ENCODE measurements around the gene UNK. TPM values are rescaled to one million over a fixed set of nuclear protein-coding genes. Genes with fewer than 3 reads are reported as not detected.
A peak's percentile ranks its signal among the peaks of the same experiment; 100 is the strongest.

UNK gene, protein sequence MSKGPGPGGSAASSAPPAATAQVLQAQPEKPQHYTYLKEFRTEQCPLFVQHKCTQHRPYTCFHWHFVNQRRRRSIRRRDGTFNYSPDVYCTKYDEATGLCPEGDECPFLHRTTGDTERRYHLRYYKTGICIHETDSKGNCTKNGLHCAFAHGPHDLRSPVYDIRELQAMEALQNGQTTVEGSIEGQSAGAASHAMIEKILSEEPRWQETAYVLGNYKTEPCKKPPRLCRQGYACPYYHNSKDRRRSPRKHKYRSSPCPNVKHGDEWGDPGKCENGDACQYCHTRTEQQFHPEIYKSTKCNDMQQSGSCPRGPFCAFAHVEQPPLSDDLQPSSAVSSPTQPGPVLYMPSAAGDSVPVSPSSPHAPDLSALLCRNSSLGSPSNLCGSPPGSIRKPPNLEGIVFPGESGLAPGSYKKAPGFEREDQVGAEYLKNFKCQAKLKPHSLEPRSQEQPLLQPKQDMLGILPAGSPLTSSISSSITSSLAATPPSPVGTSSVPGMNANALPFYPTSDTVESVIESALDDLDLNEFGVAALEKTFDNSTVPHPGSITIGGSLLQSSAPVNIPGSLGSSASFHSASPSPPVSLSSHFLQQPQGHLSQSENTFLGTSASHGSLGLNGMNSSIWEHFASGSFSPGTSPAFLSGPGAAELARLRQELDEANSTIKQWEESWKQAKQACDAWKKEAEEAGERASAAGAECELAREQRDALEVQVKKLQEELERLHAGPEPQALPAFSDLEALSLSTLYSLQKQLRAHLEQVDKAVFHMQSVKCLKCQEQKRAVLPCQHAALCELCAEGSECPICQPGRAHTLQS
- total RNA-seq, result 26.0 and 26.9 TPM in 2 replicates

DNA sequence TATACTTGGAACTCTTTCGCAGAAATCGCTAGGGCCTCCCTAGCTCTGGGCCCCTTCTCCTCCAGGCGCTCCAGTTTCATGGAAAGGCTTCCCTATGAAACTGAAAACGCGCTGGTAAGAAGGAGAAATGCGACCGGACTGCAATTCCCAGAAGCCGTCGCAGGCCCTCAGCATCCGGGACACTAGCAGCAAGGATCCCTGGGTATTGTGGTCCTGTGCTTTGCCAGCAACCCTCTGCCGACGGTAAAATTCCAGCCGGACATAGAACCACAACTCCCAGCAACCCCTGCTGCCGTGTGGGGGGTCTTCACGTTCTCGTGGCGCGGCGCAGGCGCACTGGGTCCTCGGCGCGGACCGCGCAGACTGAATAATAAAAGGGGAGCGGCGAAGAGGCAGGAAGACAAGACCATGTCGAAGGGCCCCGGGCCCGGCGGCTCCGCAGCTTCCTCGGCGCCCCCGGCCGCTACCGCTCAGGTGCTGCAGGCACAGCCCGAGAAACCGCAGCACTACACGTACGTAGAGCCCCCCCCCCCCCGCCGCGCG, at the start of gene UNK:
Gene UNK (plus strand): TSS at position 334 of the 543 bp plus-strand sequence. CDS start 75 bp downstream, at position 409.
- peak within 1 kb of the TSS; percentile 92 for H3K4me3 Mint-ChIP-seq
- H3K36me3 Mint-ChIP-seq (ENCODE audit: low read depth), result peaks cover 7% of the 10 kb centered on the region
- H3K4me1 Mint-ChIP-seq (ENCODE audit: low read depth), result peaks cover 47% of the 10 kb centered on the region
- no peaks in the 10 kb centered on the region for H3K9me3 Mint-ChIP-seq
- H3K27me3 Mint-ChIP-seq (ENCODE audit: insufficient read depth), result peaks cover 2% of the 10 kb centered on the region
- intact Hi-C loops (cut with micrococcal nuclease), result loop anchor here (1.0 to 10.0 kb wide), 7 partner anchors 43 to 953 kb away; partner anchors contain the start of genes ACOX1, MFSD11, SLC25A19 and SRSF2
- peak; percentile 94 for DNase-seq (ENCODE audit: low spot score)
- peak within 1 kb of the TSS; percentile 99 for H3K27ac Mint-ChIP-seq

DNA sequence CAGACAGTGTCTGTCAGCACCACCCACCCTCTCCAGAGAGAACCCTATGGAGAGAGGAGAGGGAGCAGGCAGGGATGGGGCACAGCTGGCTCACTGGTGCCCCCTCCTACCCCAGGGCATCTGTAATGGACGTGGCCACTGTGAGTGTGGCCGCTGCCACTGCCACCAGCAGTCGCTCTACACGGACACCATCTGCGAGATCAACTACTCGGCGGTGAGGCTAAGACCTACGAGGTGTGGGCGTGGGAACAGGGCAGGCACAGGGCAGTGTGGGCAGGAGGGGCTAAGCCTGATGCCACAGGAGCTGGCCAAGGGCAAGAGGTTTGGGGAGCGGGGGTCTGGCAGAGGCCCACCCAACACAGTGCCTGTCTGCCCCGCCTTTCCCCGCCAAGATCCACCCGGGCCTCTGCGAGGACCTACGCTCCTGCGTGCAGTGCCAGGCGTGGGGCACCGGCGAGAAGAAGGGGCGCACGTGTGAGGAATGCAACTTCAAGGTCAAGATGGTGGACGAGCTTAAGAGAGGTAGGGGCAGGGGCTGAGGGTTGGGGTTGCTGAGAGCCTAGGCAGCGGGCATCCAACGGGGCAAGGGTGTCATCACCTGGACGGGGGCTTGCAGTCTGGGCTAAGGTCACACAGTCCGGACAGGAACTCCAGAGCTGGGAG, 48.3 kb upstream of the UNK start:
- intact Hi-C loops (cut with micrococcal nuclease), result no loop called here
- Mint-ChIP-seq H3K9me3 (no peaks in the 10 kb centered on the region), H3K4me1 (ENCODE audit: low read depth) (peaks cover 9% of the 10 kb centered on the region), H3K36me3 (ENCODE audit: low read depth) (no peaks in the 10 kb centered on the region), H3K27ac (peak overlapping the region; percentile 11), H3K4me3 (no peak overlapping the region), H3K27me3 (ENCODE audit: insufficient read depth) (no peaks in the 10 kb centered on the region)
- no peak for DNase-seq (ENCODE audit: low spot score)

DNA sequence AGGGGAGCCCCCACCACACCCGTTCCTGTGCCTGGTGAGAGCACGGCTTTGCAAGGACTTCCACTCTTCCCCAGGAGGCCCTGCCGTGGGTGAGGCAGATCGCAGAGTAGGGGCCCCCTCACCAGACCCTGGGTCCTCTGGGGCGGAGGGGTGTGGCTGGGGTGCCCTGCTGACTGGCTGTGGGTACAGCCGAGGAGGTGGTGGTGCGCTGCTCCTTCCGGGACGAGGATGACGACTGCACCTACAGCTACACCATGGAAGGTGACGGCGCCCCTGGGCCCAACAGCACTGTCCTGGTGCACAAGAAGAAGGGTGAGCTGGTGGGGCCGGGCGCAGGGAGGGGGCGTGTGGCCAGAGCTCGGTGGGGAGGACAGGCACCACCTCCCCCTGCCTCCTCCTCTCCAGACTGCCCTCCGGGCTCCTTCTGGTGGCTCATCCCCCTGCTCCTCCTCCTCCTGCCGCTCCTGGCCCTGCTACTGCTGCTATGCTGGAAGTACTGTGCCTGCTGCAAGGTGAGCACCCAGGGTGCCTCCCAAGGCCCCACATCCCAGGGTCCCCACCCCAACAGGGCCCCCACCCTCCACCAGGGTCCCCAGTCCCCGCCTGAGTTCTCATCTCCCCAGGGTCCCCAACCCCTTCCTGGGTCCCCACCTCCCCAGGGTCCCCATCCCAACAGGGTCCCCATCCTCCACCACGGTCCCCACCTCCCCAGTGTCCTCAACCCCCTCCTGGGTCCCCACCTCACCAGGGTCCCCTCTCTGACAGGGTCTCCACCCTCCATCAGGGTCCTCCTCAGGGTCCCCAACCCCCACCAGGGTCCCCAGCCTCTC, 47.3 kb upstream of the UNK start:
- intact Hi-C loops (cut with micrococcal nuclease), result no loop called here
- Mint-ChIP-seq H3K36me3 (ENCODE audit: low read depth) (no peaks in the 10 kb centered on the region), H3K9me3 (no peaks in the 10 kb centered on the region), H3K27ac (no peak overlapping the region), H3K4me1 (ENCODE audit: low read depth) (peaks cover 9% of the 10 kb centered on the region), H3K27me3 (ENCODE audit: insufficient read depth) (no peaks in the 10 kb centered on the region), H3K4me3 (no peak overlapping the region)
- no peak for DNase-seq (ENCODE audit: low spot score)

DNA sequence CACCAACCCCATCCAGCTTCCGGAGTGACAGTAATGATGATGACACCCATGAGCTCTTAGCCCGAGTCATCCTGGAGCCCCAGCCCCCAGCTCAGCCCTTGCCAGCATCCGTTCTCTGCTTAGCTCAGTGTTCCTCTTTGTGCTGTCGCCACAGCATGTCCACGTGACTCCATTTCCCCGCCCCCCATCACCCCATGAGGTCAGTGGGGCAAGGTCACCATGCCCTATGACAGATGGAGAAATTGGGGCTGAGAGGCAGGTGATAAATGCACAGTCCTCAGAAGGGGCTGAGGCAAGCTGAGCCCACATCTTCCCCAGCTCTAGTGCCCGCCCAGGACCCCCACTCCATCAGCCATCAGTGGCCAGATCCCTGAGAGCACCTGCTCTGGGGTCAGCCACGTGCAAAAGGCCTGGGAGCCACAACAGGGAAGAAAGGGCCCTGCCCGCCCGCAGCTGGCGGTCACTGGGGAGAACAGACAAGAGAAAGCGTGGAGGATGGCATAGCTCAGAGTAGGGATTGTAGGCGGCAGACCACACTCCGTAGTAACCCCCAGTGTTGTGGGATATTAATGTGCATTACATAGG, 46.3 kb upstream of the UNK start:
- intact Hi-C loops (cut with micrococcal nuclease), result no loop called here

DNA sequence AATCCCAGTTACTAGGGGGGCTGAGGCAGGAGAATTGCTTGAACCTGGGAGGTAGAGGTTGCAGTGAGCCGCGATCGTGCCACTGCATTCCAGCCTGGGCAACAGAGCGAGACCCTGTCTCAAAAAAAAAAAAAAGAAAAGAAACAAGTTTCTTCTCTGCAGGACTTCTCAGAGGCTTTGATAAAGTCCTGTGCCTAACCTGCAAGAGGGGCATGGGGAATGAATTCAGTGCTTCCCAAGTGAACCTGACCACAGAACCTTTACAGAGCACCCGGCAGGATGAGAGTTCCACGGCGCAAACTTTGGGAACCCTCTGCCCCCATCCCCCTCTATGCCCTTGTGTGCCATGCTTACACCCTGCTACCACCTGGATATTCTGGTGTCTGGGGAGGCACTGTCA, 45.4 kb upstream of the UNK start:
- intact Hi-C loops (cut with micrococcal nuclease), result no loop called here
- no peak for DNase-seq (ENCODE audit: low spot score)
- no peak overlapping the region for H3K27ac Mint-ChIP-seq
- no peaks in the 10 kb centered on the region for H3K27me3 Mint-ChIP-seq (ENCODE audit: insufficient read depth)
- no peaks in the 10 kb centered on the region for H3K36me3 Mint-ChIP-seq (ENCODE audit: low read depth)
- no peaks in the 10 kb centered on the region for H3K9me3 Mint-ChIP-seq
- no peak overlapping the region for H3K4me3 Mint-ChIP-seq
- H3K4me1 Mint-ChIP-seq (ENCODE audit: low read depth), result peaks cover 9% of the 10 kb centered on the region

More for the DNA sequence above, 46.3 kb upstream of the UNK start:
- no peak for DNase-seq (ENCODE audit: low spot score)
- no peak overlapping the region for H3K4me3 Mint-ChIP-seq
- peak overlapping the region; percentile 73 for H3K27ac Mint-ChIP-seq
- no peaks in the 10 kb centered on the region for H3K27me3 Mint-ChIP-seq (ENCODE audit: insufficient read depth)
- H3K4me1 Mint-ChIP-seq (ENCODE audit: low read depth), result peaks cover 9% of the 10 kb centered on the region
- no peaks in the 10 kb centered on the region for H3K9me3 Mint-ChIP-seq
- H3K36me3 Mint-ChIP-seq (ENCODE audit: low read depth), result no peaks in the 10 kb centered on the region

DNA sequence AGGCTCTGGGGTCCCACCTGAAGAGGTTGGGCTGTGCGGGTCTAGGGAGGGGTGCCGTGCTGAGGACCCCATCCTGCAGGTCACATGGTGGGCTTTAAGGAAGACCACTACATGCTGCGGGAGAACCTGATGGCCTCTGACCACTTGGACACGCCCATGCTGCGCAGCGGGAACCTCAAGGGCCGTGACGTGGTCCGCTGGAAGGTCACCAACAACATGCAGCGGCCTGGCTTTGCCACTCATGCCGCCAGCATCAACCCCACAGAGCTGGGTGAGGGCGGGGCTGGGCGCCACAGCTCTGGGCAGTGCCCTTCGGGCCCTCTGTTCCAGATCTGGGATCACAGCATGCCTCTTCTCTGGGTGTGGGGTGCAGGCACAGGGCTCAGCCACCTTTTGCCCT, 44.8 kb upstream of the UNK start:
- intact Hi-C loops (cut with micrococcal nuclease), result no loop called here
- peaks cover 9% of the 10 kb centered on the region for H3K4me1 Mint-ChIP-seq (ENCODE audit: low read depth)
- H3K4me3 Mint-ChIP-seq, result no peak overlapping the region
- no peak overlapping the region for H3K27ac Mint-ChIP-seq
- no peaks in the 10 kb centered on the region for H3K9me3 Mint-ChIP-seq
- no peaks in the 10 kb centered on the region for H3K36me3 Mint-ChIP-seq (ENCODE audit: low read depth)
- DNase-seq (ENCODE audit: low spot score), result no peak
- H3K27me3 Mint-ChIP-seq (ENCODE audit: insufficient read depth), result no peaks in the 10 kb centered on the region

DNA sequence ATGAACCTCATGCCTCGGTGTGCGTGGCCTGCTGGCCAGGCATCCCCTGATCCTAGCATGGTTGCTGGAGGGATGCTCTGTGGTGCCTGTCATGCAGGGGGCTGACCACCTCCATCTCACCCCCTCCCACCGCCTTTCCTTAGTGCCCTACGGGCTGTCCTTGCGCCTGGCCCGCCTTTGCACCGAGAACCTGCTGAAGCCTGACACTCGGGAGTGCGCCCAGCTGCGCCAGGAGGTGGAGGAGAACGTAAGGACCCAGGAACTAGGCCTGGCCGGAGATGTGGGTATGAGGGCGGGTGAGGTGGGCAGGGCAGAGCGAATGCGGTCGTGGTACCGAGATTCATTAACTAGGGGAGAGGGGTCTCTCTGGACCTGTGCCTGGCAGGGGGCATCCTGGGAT, 44.4 kb upstream of the UNK start:
- no peak overlapping the region for H3K4me3 Mint-ChIP-seq
- intact Hi-C loops (cut with micrococcal nuclease), result no loop called here
- peaks cover 9% of the 10 kb centered on the region for H3K4me1 Mint-ChIP-seq (ENCODE audit: low read depth)
- no peak for DNase-seq (ENCODE audit: low spot score)
- H3K9me3 Mint-ChIP-seq, result no peaks in the 10 kb centered on the region
- no peaks in the 10 kb centered on the region for H3K36me3 Mint-ChIP-seq (ENCODE audit: low read depth)
- no peak overlapping the region for H3K27ac Mint-ChIP-seq
- H3K27me3 Mint-ChIP-seq (ENCODE audit: insufficient read depth), result no peaks in the 10 kb centered on the region

DNA sequence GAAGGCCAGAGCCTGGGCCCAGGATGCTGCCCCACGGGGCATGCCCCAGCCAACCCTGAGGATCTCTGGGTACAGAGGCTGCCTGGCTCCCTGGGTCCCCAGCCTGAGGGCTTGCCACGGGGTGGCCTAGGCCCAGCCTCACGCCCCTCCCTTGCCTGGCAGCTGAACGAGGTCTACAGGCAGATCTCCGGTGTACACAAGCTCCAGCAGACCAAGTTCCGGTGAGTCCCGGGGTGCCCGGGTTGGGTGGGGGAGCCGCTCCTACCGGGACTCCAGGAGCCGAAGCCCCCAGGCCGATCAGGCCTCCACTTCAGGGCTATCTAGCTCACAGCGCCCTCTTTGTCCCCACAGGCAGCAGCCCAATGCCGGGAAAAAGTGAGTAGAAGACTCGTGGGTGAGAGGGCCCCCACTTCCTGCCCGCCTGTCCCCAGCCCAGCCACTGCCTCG, 44.0 kb upstream of the UNK start:
- Mint-ChIP-seq H3K4me1 (ENCODE audit: low read depth) (peaks cover 9% of the 10 kb centered on the region), H3K36me3 (ENCODE audit: low read depth) (no peaks in the 10 kb centered on the region), H3K27me3 (ENCODE audit: insufficient read depth) (no peaks in the 10 kb centered on the region), H3K27ac (no peak overlapping the region), H3K9me3 (no peaks in the 10 kb centered on the region), H3K4me3 (no peak overlapping the region)
- DNase-seq (ENCODE audit: low spot score), result no peak
- intact Hi-C loops (cut with micrococcal nuclease), result no loop called here

DNA sequence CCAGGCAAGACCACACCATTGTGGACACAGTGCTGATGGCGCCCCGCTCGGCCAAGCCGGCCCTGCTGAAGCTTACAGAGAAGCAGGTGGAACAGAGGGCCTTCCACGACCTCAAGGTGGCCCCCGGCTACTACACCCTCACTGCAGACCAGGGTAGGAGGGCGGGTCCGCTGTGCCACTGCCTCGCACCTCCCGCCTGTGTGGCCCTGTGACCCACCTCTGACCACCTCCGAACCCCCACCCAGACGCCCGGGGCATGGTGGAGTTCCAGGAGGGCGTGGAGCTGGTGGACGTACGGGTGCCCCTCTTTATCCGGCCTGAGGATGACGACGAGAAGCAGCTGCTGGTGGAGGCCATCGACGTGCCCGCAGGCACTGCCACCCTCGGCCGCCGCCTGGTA, 42.3 kb upstream of the UNK start:
- Mint-ChIP-seq H3K9me3 (no peaks in the 10 kb centered on the region), H3K27me3 (ENCODE audit: insufficient read depth) (no peaks in the 10 kb centered on the region), H3K36me3 (ENCODE audit: low read depth) (no peaks in the 10 kb centered on the region), H3K4me1 (ENCODE audit: low read depth) (peaks cover 9% of the 10 kb centered on the region), H3K27ac (no peak overlapping the region), H3K4me3 (no peak overlapping the region)
- intact Hi-C loops (cut with micrococcal nuclease), result no loop called here
- DNase-seq (ENCODE audit: low spot score), result no peak

DNA sequence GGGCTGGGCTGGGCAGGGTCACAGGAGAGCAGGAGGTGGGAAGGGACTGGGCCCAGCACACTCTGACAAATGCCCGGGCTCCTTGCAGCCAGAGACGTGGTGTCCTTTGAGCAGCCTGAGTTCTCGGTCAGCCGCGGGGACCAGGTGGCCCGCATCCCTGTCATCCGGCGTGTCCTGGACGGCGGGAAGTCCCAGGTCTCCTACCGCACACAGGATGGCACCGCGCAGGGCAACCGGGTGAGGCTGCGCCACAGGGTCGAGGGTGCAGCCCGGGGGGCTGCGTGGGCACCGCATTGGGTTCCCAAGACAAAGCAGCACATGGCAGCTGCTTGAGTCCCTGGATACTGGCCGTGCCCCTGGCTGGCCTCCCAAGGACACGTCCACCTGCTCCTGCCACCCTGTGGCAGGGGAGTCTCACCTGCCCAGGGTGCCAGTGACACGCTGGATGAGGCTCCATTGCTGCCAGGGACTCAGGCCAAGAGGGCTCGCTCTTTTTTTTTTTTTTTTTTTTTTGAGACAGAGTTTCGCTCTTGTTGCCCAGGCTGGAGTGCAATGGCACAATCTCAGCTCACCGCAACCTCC, 40.9 kb upstream of the UNK start:
- H3K4me1 Mint-ChIP-seq (ENCODE audit: low read depth), result peaks cover 5% of the 10 kb centered on the region
- no peaks in the 10 kb centered on the region for H3K9me3 Mint-ChIP-seq
- H3K27me3 Mint-ChIP-seq (ENCODE audit: insufficient read depth), result peaks cover 3% of the 10 kb centered on the region
- H3K36me3 Mint-ChIP-seq (ENCODE audit: low read depth), result no peaks in the 10 kb centered on the region
- no peak for DNase-seq (ENCODE audit: low spot score)
- intact Hi-C loops (cut with micrococcal nuclease), result no loop called here
- H3K27ac Mint-ChIP-seq, result no peak overlapping the region
- H3K4me3 Mint-ChIP-seq, result no peak overlapping the region

DNA sequence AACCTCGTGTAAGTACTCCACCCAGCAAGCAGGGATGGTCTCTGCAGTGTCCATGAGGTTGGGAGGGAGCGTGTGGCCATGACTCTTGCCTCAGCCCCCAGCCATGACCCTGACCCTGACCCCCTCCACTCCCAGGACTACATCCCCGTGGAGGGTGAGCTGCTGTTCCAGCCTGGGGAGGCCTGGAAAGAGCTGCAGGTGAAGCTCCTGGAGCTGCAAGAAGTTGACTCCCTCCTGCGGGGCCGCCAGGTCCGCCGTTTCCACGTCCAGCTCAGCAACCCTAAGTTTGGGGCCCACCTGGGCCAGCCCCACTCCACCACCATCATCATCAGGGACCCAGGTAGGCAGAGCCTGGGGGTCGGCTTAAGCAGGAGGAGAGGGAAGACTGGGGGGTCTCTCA, 35.9 kb upstream of the UNK start:
- no peak overlapping the region for H3K4me3 Mint-ChIP-seq
- no peaks in the 10 kb centered on the region for H3K36me3 Mint-ChIP-seq (ENCODE audit: low read depth)
- no peaks in the 10 kb centered on the region for H3K9me3 Mint-ChIP-seq
- DNase-seq (ENCODE audit: low spot score), result no peak
- H3K4me1 Mint-ChIP-seq (ENCODE audit: low read depth), result peaks cover 13% of the 10 kb centered on the region
- peaks cover 12% of the 10 kb centered on the region for H3K27me3 Mint-ChIP-seq (ENCODE audit: insufficient read depth)
- H3K27ac Mint-ChIP-seq, result no peak overlapping the region
- intact Hi-C loops (cut with micrococcal nuclease), result no loop called here
